ENCODE data around the gene KCNJ15.
"Not testable (repeated sequence)": the region's sequence is repeated elsewhere in the genome, so short reads cannot be mapped to it uniquely, and the experiment has no call there.

Gene KCNJ15

GRCh38 chr21:38244885-38245869, 11.6 kb upstream of the KCNJ15 start:
- DNase-seq, result no peak

DNA sequence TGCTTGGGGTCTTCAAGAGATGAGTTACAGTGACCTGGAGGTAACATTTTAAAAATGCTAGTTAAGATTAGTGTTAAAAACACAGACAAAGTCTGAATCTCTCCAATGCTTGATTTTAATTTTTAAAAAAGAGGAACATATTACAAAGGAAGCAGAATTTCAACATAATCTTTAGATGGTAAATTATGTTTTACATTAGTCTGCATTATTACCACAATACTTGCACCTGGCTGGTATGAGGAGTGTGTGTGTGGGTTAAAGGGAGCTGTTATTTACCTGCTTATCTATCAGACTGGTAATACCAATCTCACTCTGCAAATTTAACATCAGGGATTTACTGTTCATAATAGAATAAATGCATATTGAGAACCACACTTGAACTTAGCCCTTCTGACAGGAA, 10.3 kb upstream of the KCNJ15 start:
- DNase-seq, result no peak

- DNase-seq, result not testable (repeated sequence)
Measured at GRCh38 chr21:38247054-38247453, 9.7 kb upstream of the KCNJ15 start.

DNA sequence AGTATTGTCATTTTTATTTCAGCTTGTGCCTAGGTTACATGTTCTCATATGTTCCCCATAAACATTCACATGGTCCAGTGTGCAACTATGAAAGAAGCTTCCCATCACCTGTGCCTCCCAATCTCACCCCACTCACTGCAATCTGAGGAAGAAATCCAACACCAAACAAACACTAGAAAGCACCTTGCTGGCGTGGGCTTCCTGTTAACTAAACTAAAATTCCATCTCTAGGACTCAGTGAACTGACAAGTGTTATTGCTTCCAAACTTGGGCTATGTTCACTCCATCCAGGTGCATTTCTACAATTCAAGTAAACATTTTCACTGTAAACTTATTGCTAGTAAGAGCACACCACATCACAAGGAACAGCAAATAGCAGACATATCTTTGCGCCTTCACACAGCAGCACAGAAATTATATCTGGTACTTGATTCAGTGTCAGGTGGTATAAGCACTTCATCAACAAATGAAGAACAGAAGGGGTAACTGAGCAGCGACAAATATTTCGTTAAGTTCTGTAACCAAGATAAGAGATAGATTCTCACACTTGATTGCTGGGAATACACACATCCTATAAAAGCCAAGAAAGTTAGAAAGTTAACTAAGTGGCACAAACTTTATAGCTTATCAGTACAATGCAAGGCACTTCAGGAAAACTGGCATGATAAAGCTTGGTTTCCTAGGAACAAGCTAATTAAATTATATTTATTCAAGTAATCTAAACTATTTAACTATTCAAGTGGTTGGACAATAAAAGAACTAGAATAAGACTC, 8.9 kb upstream of the KCNJ15 start:
- DNase-seq, result no peak

DNA sequence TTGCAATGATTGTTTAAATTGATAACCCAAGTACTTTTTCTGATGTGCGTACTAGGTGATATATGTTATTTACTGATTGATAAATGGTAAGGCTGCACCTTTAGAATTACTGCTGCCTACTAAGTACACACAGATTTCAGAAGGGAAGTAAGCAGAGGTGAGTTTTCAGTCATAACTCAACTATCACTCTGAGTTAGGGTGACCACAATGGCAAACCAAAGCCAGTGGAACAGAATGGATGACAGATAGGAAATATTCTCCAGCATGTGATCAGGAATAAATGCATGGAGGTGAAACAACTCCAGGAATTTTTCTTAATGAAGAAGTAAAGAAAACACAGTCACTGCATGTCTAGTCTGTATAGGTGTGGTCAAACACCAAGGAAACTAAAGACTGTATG, 7.5 kb upstream of the KCNJ15 start:
- no peak for DNase-seq

- DNase-seq, result no peak
Measured at GRCh38 chr21:38249696-38250278, 7.0 kb upstream of the KCNJ15 start.

DNA sequence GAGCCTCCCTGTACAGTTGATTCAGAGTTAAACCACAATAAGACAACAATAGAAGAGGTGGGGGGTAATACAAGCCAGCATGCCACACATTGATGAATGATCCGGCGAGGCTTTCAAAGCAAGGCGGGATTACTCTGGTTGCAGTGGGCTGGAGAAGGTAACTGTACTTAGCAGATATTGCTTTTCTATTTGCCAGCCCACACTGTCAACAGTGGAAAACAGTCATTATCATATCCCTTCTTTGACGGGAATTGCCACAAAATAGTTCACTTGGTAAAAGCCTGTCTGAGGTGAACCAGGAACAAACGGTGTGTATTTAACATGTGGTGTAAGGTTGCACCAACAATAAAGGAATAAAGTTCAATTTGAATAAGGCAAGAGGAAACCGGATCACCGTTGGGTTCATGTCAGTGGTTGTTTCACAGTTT, 5.8 kb upstream of the KCNJ15 start:
- DNase-seq, result no peak

DNA sequence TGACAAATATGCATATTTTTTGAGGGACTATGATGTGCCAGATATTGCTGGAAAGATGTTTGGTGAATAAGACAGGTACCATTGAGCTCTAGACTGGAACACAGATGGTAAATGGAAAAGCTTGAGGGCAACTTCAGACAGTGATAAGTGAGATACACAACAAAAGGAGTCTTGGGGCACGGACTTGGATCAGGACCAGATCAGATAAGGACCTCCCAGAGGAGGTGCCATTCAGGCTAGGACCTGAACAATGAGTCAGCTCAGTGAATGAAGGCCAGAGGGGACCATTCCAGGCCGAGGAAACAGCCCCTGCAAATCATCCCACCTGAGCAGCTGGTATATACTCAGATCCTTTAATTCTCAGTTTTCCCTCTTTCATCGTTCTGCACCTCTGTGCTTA, 1.8 kb upstream of the KCNJ15 start:
- DNase-seq, result no peak

- DNase-seq, result no peak
Measured at GRCh38 chr21:38255571-38256117, 1.1 kb upstream of the KCNJ15 start.

DNA sequence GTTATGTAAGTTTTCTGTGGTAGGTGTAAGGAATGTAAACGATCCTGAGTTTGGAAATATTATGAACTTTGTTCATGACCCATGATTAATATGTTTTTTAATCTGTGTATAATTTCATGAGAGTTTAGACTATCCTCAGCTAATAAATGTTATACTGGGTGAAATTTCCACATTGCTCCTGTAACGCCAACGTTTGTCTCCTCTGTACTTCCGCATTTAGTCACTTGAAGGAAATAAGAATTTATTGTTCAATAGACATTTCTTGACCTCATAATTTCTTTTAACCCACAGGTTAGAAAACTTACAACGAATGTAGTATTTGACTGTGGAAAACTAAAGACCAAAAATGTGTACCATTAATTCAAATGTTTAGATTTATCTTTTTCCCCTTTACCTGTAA, 876 bp downstream of the KCNJ15 start:
- DNase-seq, result no peak

DNA sequence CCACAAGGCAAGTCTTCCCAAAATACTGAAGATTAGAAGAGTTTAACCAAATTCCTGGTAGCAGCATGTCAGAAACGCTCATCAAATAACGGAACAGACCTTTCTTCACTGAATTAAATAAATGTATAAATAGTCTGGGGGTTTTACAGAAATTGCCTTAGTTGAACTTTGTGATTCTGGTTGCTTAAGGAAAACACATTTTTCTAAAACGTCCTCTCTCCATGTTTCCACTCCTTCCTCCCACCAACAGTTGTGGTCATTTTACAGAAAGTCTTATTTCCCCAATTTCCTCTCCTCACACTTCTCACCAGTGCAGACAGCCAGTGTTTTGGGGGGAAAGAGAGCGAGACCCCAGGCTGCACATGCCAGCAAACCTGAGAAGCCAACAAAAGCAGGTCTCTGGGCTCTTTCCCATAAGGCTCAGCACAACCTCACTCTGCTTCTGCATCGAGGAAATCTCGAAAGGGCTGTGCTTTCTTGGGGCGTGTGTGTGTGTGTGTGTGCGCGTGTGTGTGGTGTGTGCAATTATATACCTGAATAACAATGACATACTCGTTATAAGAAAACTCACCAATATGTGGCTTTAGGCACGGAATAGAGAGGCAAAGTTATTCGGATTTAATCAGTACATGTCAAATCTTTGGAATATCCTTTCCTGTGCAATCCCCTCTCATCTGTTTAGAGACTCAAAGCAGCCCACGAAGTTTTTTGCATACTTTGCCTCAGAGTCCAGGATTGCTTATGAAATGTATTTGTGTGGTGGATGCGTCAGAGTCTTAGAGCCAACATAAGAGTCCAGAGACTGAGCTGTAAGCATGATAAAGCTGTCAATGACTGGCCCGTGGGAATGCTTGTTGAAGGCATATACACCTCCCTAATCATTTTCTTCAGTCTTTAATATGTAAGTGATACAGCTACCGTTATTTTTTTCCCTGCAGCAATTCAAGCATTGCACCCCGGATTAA, 2.0 kb downstream of the KCNJ15 start:
- no peak for DNase-seq

- DNase-seq, result no peak
Measured at GRCh38 chr21:38259665-38260064, 2.9 kb downstream of the KCNJ15 start.

DNA sequence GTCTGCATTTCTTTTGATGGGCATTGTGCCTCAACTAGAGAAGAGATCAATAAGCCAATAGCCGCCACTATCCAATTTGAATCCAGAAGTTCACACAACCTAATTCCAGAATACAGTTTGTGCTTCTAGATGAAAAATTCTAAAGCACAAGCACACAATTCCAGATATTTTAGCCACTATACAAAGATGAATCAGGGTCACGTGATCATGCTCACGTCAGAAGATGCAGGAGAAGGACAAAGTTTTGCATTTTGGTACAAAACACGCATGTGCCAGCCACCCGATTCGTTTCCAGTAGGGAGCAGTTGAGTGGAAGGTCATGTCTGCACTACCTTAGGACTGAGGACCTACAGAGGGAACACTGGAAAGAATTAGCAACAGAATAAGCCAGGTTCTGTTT, 3.6 kb downstream of the KCNJ15 start:
- no peak for DNase-seq

GRCh38 chr21:38261851-38262250, 5.1 kb downstream of the KCNJ15 start:
- DNase-seq, result no peak

DNA sequence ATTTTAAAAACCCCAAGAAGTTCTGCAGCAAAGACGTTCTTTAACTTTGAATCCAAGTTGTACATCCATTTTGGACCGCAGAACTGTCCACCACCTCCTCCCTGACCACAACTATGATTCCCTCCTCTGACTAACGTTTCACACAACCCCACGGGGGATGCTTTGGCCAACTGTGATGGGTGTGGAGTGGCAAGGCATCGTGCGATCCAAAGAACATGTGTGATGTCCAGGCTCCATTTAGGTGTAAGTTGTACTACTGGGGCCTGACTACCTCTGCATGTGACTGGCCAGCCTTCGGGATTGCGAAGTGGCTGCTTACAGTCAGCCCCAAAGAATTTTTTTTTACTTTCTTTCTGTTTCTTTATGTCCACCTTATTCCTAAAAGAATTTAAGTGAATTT, 6.7 kb downstream of the KCNJ15 start:
- no peak for DNase-seq

DNA sequence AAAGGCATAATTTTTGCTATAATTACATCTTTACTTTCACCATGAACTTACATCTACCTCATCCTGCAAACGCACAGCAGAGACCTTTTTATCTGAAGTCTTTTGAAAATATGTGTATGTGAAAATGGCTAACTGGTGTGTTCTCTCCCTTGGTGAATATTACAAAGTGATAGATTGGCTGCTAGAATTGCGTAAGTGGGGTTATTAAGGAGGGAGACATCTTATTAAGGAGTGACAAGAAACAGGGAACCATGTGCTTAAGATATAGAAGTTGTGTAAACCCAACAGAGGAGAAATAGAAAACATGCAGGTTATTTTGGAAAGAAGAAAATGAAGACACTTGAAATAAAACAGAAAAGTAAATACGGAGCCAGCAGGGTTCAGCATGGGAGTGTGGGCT, 7.8 kb downstream of the KCNJ15 start:
- no peak for DNase-seq

- DNase-seq, result no peak
Measured at GRCh38 chr21:38265166-38265565, 8.4 kb downstream of the KCNJ15 start.

DNA sequence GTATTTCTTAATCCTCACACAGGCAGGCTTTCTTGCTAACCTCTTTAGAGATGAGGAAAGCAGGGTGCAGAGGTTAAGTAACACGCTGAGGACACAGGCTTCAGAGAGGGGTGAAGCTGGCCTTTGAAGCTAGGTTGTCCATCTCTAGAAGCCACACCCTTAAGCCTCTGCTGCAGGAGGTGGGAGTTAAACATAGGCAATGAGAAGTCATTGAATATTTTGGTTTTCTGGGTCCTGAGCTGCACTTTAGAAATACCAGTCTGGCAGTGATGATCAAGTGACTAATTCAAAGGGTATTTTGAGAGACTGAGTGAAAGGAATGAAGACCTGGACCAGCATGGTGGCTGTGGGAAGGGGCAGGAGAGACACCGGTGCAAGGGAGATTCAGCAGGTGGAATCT, 9.9 kb downstream of the KCNJ15 start:
- no peak for DNase-seq

DNA sequence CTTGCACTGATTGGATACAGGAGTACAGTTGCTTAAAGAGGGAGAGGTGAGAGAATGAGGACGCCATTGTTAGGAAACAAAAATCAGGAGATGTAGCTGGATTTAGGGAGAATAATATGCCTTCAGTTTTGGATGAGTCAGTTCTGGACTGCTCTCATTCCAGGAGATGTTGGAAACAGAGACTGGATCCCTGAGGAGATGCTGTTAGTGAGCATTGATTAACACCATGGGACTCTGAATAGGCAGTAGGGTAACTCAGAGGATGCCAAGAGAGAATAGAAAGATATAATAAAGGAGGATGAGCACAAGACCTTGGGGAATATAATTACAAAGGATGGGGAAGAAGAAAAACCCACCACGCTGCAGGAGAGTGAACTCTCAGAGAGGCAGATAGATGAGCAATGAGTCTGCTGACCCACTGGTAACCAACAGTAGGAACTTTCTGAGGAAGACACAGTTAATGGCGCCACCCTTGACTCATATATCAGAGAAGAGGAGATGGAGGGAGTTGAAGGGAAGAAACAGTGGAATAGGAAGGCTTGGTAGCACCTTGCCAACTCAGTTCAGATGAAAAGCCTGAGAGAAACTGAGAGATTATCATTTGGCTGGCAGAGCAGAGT, 10.5 kb downstream of the KCNJ15 start:
- DNase-seq, result no peak

- DNase-seq, result no peak
Measured at GRCh38 chr21:38267991-38268863, 11.4 kb downstream of the KCNJ15 start.
